Effector memory CD4-positive, alpha-beta T cell (primary cell): ENCODE data around the gene MANSC4.
"Not testable (repeated sequence)": the region's sequence is repeated elsewhere in the genome, so short reads cannot be mapped to it uniquely, and the experiment has no call there.

Experiments used
- DNase-seq, 3 donors: peaks; one replicate each; pipeline ENCODE4 v3.0.0-alpha.2; 2020
- H3K27ac ChIP-seq: 2 replicates; pipeline ENCODE4 v1.7.0; 2013; ENCODE audit warnings: mild to moderate bottlenecking, low read length, moderate library complexity; ENCODE audit not compliant: insufficient read depth, poor library complexity, severe bottlenecking
- H3K27me3 ChIP-seq: replicated peaks from 2 replicates; pipeline ENCODE4 v1.7.0; 2013; ENCODE audit warnings: mild to moderate bottlenecking, low read length; ENCODE audit not compliant: insufficient read depth, control insufficient read depth, poor library complexity, severe bottlenecking
- H3K36me3 ChIP-seq: 2 replicates; pipeline ENCODE4 v1.7.0; 2013; ENCODE audit warnings: mild to moderate bottlenecking, low read length, moderate library complexity; ENCODE audit not compliant: control insufficient read depth, insufficient read depth
- H3K4me1 ChIP-seq: 2 replicates; pipeline ENCODE4 v1.7.0; 2013; ENCODE audit warnings: low read length, mild to moderate bottlenecking; ENCODE audit not compliant: control insufficient read depth, insufficient read depth, poor library complexity, severe bottlenecking
- H3K4me3 ChIP-seq: 2 replicates; pipeline ENCODE4 v1.7.0; 2013; ENCODE audit warnings: low read length, low read depth, mild to moderate bottlenecking; ENCODE audit not compliant: insufficient read depth, poor library complexity, severe bottlenecking
- H3K9me3 ChIP-seq: 2 replicates; pipeline ENCODE4 v1.7.0; 2013; ENCODE audit warnings: mild to moderate bottlenecking, low read length, moderate library complexity; ENCODE audit not compliant: control insufficient read depth

The MANSC4 gene

GRCh38 chr12:27762757-27763156 lies 17.3 kb downstream of the MANSC4 start:
- Histone ChIP-seq H3K4me3 (no peak overlapping the region), H3K9me3 (no peaks in the 10 kb centered on the region), H3K4me1 (no peaks in the 10 kb centered on the region), H3K27ac (no peak overlapping the region), H3K27me3 (no peaks in the 10 kb centered on the region), H3K36me3 (no peaks in the 10 kb centered on the region)
- no peak for DNase-seq

GRCh38 chr12:27756670-27757195 lies 23.3 kb downstream of the MANSC4 start:
- no peak for DNase-seq
- Histone ChIP-seq H3K9me3 (no peaks in the 10 kb centered on the region), H3K4me1 (no peaks in the 10 kb centered on the region), H3K36me3 (peaks cover 16% of the 10 kb centered on the region), H3K27me3 (no peaks in the 10 kb centered on the region), H3K27ac (no peak overlapping the region), H3K4me3 (no peak overlapping the region)

- DNase-seq, result no peak
- peaks cover 16% of the 10 kb centered on the region for H3K36me3 ChIP-seq
Measured at GRCh38 chr12:27754795-27755194, 25.2 kb downstream of the MANSC4 start.

GRCh38 chr12:27751386-27752047 lies 28.5 kb downstream of the MANSC4 start:
- no peaks in the 10 kb centered on the region for H3K9me3 ChIP-seq
- peaks cover 12% of the 10 kb centered on the region for H3K36me3 ChIP-seq
- no peak for DNase-seq
- no peaks in the 10 kb centered on the region for H3K4me1 ChIP-seq
- H3K27me3 ChIP-seq, result no peaks in the 10 kb centered on the region
- no peak overlapping the region for H3K27ac ChIP-seq
- H3K4me3 ChIP-seq, result no peak overlapping the region

More at GRCh38 chr12:27754795-27755194, 25.2 kb downstream of the MANSC4 start:
- Histone ChIP-seq H3K4me3 (no peak overlapping the region), H3K27ac (no peak overlapping the region), H3K9me3 (no peaks in the 10 kb centered on the region), H3K4me1 (no peaks in the 10 kb centered on the region), H3K27me3 (no peaks in the 10 kb centered on the region)

- no peaks in the 10 kb centered on the region for H3K9me3 ChIP-seq
- peaks cover 16% of the 10 kb centered on the region for H3K36me3 ChIP-seq
- H3K4me1 ChIP-seq, result no peaks in the 10 kb centered on the region
- no peak for DNase-seq
- H3K27me3 ChIP-seq, result no peaks in the 10 kb centered on the region
- no peak overlapping the region for H3K4me3 ChIP-seq
- no peak overlapping the region for H3K27ac ChIP-seq
Measured at GRCh38 chr12:27747111-27747820, 32.8 kb downstream of the MANSC4 start.

GRCh38 chr12:27745734-27746133 lies 34.3 kb downstream of the MANSC4 start:
- H3K27me3 ChIP-seq, H3K4me1 ChIP-seq, DNase-seq, H3K9me3 ChIP-seq, H3K4me3 ChIP-seq, H3K27ac ChIP-seq: not testable (repeated sequence)
- H3K36me3 ChIP-seq, result peaks cover 22% of the 10 kb centered on the region

- Histone ChIP-seq H3K9me3 (no peaks in the 10 kb centered on the region), H3K27ac (no peak overlapping the region), H3K27me3 (no peaks in the 10 kb centered on the region), H3K4me3 (no peak overlapping the region), H3K4me1 (no peaks in the 10 kb centered on the region), H3K36me3 (peaks cover 41% of the 10 kb centered on the region)
- no peak for DNase-seq
Measured at GRCh38 chr12:27743601-27744000, 36.4 kb downstream of the MANSC4 start.

GRCh38 chr12:27734321-27734720 lies 45.7 kb downstream of the MANSC4 start:
- H3K4me3 ChIP-seq, H3K27ac ChIP-seq, H3K27me3 ChIP-seq, DNase-seq, H3K9me3 ChIP-seq, H3K4me1 ChIP-seq: not testable (repeated sequence)
- H3K36me3 ChIP-seq, result peaks cover 35% of the 10 kb centered on the region

- Histone ChIP-seq H3K27me3 (no peaks in the 10 kb centered on the region), H3K4me3 (no peak overlapping the region), H3K36me3 (peaks cover 30% of the 10 kb centered on the region), H3K4me1 (no peaks in the 10 kb centered on the region), H3K9me3 (no peaks in the 10 kb centered on the region), H3K27ac (no peak overlapping the region)
- no peak for DNase-seq
Measured at GRCh38 chr12:27733791-27734190, 46.2 kb downstream of the MANSC4 start.

GRCh38 chr12:27733052-27733656 lies 46.9 kb downstream of the MANSC4 start:
- H3K27ac ChIP-seq, result no peak overlapping the region
- DNase-seq, result peak in 1 of 3 donors; percentile 8
- no peaks in the 10 kb centered on the region for H3K27me3 ChIP-seq
- no peaks in the 10 kb centered on the region for H3K4me1 ChIP-seq
- H3K9me3 ChIP-seq, result no peaks in the 10 kb centered on the region
- no peak overlapping the region for H3K4me3 ChIP-seq
- H3K36me3 ChIP-seq, result peaks cover 34% of the 10 kb centered on the region
